C4-2B (cell line): Measurements from ENCODE around the gene MKS1.

ENCODE experiments used
- ZFX ChIP-seq: fragments of 450-650 bp; IDR thresholded peaks from 2 replicates; pipeline ENCODE4 v1.6.1; 2017
- TF ChIP-seq, protein P1 (sequence below): fragments of 450-650 bp; conservative IDR thresholded peaks from 2 replicates; pipeline ENCODE4 v1.5.1; 2017; ENCODE audit warnings: mild to moderate bottlenecking

DNA sequence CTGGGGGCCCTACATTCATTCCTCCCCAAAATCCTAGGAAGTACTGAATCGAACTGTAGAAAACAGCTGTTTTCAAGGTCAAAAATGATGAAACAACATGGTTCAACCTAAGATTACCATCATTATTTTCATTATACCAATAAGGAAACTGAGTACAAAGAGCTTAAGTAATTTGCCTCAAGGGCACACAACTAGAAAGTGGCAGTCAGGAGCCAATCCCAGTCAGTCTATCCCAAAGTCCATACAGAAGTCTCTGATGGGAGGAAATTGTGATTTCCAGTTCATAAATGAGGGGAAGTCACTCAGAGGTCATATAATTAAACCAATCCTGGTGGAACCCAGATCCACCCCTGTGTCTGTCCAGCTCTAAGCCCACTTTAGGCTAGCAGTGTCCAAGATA, 27.7 kb upstream of the MKS1 start:
- TF ChIP-seq, protein P1, sequence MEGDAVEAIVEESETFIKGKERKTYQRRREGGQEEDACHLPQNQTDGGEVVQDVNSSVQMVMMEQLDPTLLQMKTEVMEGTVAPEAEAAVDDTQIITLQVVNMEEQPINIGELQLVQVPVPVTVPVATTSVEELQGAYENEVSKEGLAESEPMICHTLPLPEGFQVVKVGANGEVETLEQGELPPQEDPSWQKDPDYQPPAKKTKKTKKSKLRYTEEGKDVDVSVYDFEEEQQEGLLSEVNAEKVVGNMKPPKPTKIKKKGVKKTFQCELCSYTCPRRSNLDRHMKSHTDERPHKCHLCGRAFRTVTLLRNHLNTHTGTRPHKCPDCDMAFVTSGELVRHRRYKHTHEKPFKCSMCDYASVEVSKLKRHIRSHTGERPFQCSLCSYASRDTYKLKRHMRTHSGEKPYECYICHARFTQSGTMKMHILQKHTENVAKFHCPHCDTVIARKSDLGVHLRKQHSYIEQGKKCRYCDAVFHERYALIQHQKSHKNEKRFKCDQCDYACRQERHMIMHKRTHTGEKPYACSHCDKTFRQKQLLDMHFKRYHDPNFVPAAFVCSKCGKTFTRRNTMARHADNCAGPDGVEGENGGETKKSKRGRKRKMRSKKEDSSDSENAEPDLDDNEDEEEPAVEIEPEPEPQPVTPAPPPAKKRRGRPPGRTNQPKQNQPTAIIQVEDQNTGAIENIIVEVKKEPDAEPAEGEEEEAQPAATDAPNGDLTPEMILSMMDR = no peak
- no peak for TF ChIP-seq ZFX
